Left lung (tissue), 10 donors: ENCODE data around the gene DACT1. TPM values are rescaled to one million over a fixed set of nuclear protein-coding genes. Genes with fewer than 3 reads are reported as not detected.

Experiments
- ATAC-seq: fragments of 200-7000 bp; cut with Tn5 transposase; one replicate; pipeline ENCODE4 v1.9.1; 2020; ENCODE audit warnings: moderate library complexity
- DNase-seq, 4 donors: peaks; one replicate each; pipeline ENCODE4 v3.0.0-alpha.2; 2013 to 2020
- H3K27ac ChIP-seq, 2 donors: fragments of 200-600 bp; sonication (generic) in 1 of 2; one replicate each; pipeline versions ENCODE4 v1.5.0 to v1.8.0; 2020 to 2021
- H3K27me3 ChIP-seq, 2 donors: fragments of 200-600 bp; sonication (generic) in 1 of 2; one replicate each; pipeline versions ENCODE4 v1.5.0 to v1.8.0; 2020 to 2021
- H3K36me3 ChIP-seq, 2 donors: fragments of 200-600 bp; sonication (generic) in 1 of 2; one replicate each; pipeline versions ENCODE4 v1.5.0 to v1.8.0; 2020 to 2021
- H3K4me1 ChIP-seq, 2 donors: fragments of 200-600 bp; one replicate each; pipeline ENCODE4 v1.8.0; 2021
- H3K4me3 ChIP-seq, 2 donors: fragments of 200-600 bp; sonication (generic) in 1 of 2; one replicate each; pipeline versions ENCODE4 v1.5.0 to v1.8.0; 2020 to 2021; ENCODE audit warnings: mild to moderate bottlenecking in 1 of 2
- H3K9me3 ChIP-seq, 2 donors: fragments of 200-600 bp; sonication (generic) in 1 of 2; one replicate each; pipeline versions ENCODE4 v1.5.0 to v1.8.0; 2020 to 2021
- CTCF ChIP-seq, 2 donors: fragments of 200-600 bp; sonication (generic) in 1 of 2; IDR thresholded peaks; one replicate each; pipeline versions ENCODE4 v1.5.0 to v1.8.0; 2021; ENCODE audit warnings: antibody characterized with exemption in 2 of 2
- intact Hi-C, 2 donors: fragments of 100-400 bp; cut with DNase I; formaldehyde crosslinking; loops; one replicate each; pipeline versions ENCODE4 v1.11.2 to v1.14.2; 2022
- polyA plus RNA-seq, 6 donors: library from polyadenylated mRNA; unstranded; fragments of 120-200 nt; gene quantifications; one replicate each; pipeline ENCODE4 v1.2.1, GENCODE V29; 2013; ENCODE audit not compliant: insufficient read length in 6 of 6
- total RNA-seq, 2 donors: library from RNA; stranded (reverse); fragmentation: NEBNext Ultra II Directional; extraction: Animal tissue kit (Norgen Biotek cat#: 25700); gene quantifications; one replicate each; pipeline ENCODE4 v1.2.1, GENCODE V29; 2021
- donor health status: DM: no; HTN: yes; CAD: no.
- donor health status: DM: no; HTN: no; CAD: no.

The DACT1 gene
- total and polyA plus RNA-seq, 8 donors = 5.0 to 33.4 (median 30.7) TPM

DNA sequence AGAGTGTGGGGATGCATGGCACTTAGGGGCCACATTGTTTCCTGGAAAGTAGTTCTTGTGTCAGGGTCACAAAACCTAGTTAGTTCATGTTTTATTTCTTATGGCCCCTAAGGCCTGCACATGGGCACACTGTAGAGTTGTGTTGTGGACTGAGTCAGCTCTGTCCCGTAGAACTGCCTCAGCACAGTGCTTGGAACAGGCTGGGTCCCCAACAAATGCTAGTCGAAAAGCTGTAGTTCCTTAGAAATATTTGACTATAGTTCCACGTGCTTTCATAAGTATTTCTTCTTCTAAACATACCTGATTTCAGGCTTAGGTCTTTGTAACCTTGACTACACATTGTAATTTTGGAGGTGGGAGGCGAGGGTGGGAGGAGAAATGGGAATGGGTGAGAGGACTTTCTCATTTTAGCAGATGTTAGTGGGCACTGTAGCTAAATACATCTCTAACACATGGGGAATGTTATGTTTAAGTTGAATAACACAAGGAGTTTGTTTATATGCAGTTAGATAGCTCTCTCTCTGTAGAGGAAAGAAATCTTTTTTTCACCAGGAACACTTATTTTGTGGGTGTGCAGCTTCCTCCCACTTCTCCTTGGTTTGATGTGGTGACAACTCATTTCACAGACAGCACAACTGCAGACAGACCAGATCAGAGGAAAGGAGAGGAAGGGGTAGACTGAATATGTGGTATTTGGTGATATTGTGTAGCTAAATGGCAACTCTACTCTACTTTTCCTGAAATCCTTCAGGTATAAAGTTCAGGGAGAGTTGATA lies 39.5 kb upstream of the DACT1 start:
- no peak overlapping the region for H3K4me3 ChIP-seq
- no peak for ATAC-seq
- no peaks in the 10 kb centered on the region for H3K36me3 ChIP-seq
- no peak for TF ChIP-seq CTCF (IDR thresholded peaks at IDR 0.05)
- H3K9me3 ChIP-seq = no peaks in the 10 kb centered on the region
- H3K27me3 ChIP-seq = no peaks in the 10 kb centered on the region
- intact Hi-C loops = no loop called here
- no peak for DNase-seq
- no peak overlapping the region for H3K27ac ChIP-seq
- H3K4me1 ChIP-seq = no peaks in the 10 kb centered on the region

- no peak overlapping the region for H3K4me3 ChIP-seq
- TF ChIP-seq CTCF (IDR thresholded peaks at IDR 0.05) = no peak
- H3K4me1 ChIP-seq = no peaks in the 10 kb centered on the region
- DNase-seq = no peak
- no peaks in the 10 kb centered on the region for H3K36me3 ChIP-seq
- H3K9me3 ChIP-seq = no peaks in the 10 kb centered on the region
- H3K27me3 ChIP-seq = no peaks in the 10 kb centered on the region
- no peak overlapping the region for H3K27ac ChIP-seq
- intact Hi-C loops = no loop called here
- no peak for ATAC-seq
These were observed 38.8 kb upstream of the DACT1 start for GRCh38 chr14:58598804-58599525.

DNA sequence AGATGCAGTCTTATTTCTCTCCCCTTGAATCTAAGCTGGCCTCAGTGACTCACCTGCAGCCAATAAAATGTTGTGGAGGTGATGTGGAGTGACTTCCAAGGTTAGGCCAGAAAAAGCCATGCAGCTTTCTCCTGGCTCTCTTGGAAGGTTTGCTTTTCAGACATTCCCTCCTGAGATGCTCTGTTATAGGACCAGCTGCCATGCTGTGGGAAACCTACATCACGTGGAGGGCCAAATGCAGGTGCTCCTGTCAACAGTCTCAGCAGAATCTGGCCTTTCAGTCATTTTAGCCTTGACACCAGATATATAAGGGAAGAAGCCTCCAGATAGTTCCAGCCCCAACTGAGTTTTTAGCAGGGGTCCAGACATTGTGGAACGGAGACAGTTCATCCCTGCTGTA lies 38.1 kb upstream of the DACT1 start:
- Histone ChIP-seq H3K36me3 (no peaks in the 10 kb centered on the region), H3K4me3 (no peak overlapping the region), H3K9me3 (no peaks in the 10 kb centered on the region), H3K27me3 (no peaks in the 10 kb centered on the region), H3K4me1 (no peaks in the 10 kb centered on the region), H3K27ac (no peak overlapping the region)
- TF ChIP-seq CTCF (IDR thresholded peaks at IDR 0.05) = no peak
- ATAC-seq (no peak), DNase-seq (no peak)
- intact Hi-C loops = no loop called here

- DNase-seq (no peak), ATAC-seq (no peak)
- no peak overlapping the region for H3K27ac ChIP-seq
- no peak overlapping the region for H3K4me3 ChIP-seq
- no peaks in the 10 kb centered on the region for H3K36me3 ChIP-seq
- H3K9me3 ChIP-seq = no peaks in the 10 kb centered on the region
- H3K4me1 ChIP-seq = no peaks in the 10 kb centered on the region
- no peak for TF ChIP-seq CTCF (IDR thresholded peaks at IDR 0.05)
- no peaks in the 10 kb centered on the region for H3K27me3 ChIP-seq
- intact Hi-C loops = no loop called here
These were observed 32.3 kb upstream of the DACT1 start for GRCh38 chr14:58605465-58605864.

DNA sequence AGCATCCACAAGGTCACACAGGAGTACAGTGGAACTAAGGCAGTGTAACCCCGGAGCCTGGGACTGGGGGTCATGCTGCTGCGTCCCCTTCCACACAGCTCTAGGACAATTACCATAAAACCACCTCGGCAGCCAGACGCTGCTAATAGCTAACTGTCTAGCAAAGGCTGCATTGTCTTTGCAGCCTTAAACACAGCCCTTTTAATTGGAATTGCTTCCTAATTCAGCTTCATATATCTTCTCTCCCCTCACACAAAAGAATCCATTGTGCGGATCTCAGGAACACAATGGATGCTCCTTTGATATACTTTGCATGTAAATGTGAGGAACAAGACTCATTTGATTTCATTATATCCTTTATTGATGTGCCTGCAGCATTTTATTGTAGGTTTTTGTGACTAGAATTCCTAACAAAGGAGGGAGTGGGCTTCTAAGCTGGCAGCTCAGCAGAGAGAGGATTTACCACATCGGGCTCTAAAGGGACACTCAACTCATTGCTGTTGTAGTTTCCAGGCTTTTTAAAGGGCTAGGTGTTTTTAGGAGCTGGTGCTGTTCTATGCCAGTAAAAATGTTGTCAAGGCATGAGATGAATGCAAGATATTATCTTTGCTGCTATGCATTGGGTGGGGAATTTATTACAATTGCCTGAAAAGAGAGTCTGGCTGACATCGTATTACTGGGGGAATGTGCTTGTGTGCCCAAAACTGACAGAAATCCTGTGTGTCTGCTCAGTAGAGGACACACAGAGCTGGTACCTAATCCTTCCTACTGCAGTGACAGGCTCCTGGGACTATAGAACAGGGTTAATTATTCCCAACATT lies 30.4 kb upstream of the DACT1 start:
- H3K27ac ChIP-seq = no peak overlapping the region
- H3K27me3 ChIP-seq = no peaks in the 10 kb centered on the region
- no peak for DNase-seq
- H3K4me3 ChIP-seq = no peak overlapping the region
- no peaks in the 10 kb centered on the region for H3K9me3 ChIP-seq
- ATAC-seq = no peak
- TF ChIP-seq CTCF (IDR thresholded peaks at IDR 0.05) = no peak
- no peaks in the 10 kb centered on the region for H3K4me1 ChIP-seq
- intact Hi-C loops = no loop called here
- H3K36me3 ChIP-seq = no peaks in the 10 kb centered on the region
